ENCODE measurements around the gene KANK4.

- TF ChIP-seq POLR2A (IDR thresholded peaks at IDR 0.05; ENCODE audit: control extremely low read depth in 1 of 2, low read depth in 2 of 2, low read length in 2 of 2) (no peak), CTCF (IDR thresholded peaks at IDR 0.05; ENCODE audit: control extremely low read depth in 1 of 3, insufficient read depth in 1 of 3, low read depth in 1 of 3, low read length in 3 of 3) (no peak), POLR2AphosphoS5 (IDR thresholded peaks at IDR 0.05; ENCODE audit: low read depth, low read length) (no peak), MAFK (IDR thresholded peaks at IDR 0.05; ENCODE audit: low read depth, low read length) (no peak), PHF8 (conservative IDR thresholded peaks at IDR 0.05; ENCODE audit: low read depth, low read length) (no peak), SAP30 (IDR thresholded peaks at IDR 0.05; ENCODE audit: insufficient read depth, insufficient replicate concordance, low read length) (no peak), MAX (IDR thresholded peaks at IDR 0.05) (no peak), SP1 (IDR thresholded peaks at IDR 0.05; ENCODE audit: low read depth, low read length) (no peak), EZH2 (IDR thresholded peaks at IDR 0.05; ENCODE audit: low read depth, low read length, severe bottlenecking) (no peak), EP300 (IDR thresholded peaks at IDR 0.05; ENCODE audit: borderline replicate concordance in 1 of 2, low read depth in 2 of 2, low read length in 2 of 2) (no peak), SP2 (IDR thresholded peaks at IDR 0.05; ENCODE audit: low read length) (no peak)
Measured at GRCh38 chr1:62285440-62285839, 33.8 kb downstream of the KANK4 start.

All from H1 (cell line).